GM18520 (cell line): ENCODE results near the gene RAMP3.
"Not testable (repeated sequence)": the region's sequence is repeated elsewhere in the genome, so short reads cannot be mapped to it uniquely, and the experiment has no call there.

ENCODE experiments used
- ATAC-seq: cut with Tn5 transposase; IDR thresholded peaks from one replicate; pipeline ENCODE4 v1.9.1; 2021; ENCODE audit not compliant: unreplicated experiment

Gene RAMP3

GRCh38 chr7:45157653-45158401, at the start of gene RAMP3:
RAMP3 (plus strand) TSS chr7:45157791; CDS start chr7:45157829, 38 bp downstream.
- no peak for ATAC-seq

- ATAC-seq: no peak
Observed at GRCh38 chr7:45108863-45109262, 48.7 kb upstream of the RAMP3 start.

- peak; percentile 93 for ATAC-seq
Observed at GRCh38 chr7:45111298-45112223, 46.0 kb upstream of the RAMP3 start, which contains the start of gene TBRG4. TBRG4 (minus strand) TSS chr7:45111697; CDS start chr7:45109237, 2,460 bp downstream.

- no peak for ATAC-seq
Observed at GRCh38 chr7:45112648-45113047, 44.9 kb upstream of the RAMP3 start.

- ATAC-seq: not testable (repeated sequence)
Observed at GRCh38 chr7:45114257-45114656, 43.3 kb upstream of the RAMP3 start.

GRCh38 chr7:45114926-45115325, 42.7 kb upstream of the RAMP3 start:
- ATAC-seq: no peak

GRCh38 chr7:45116048-45116447, 41.5 kb upstream of the RAMP3 start:
- ATAC-seq: no peak

- no peak for ATAC-seq
Observed at GRCh38 chr7:45117582-45117981, 40.0 kb upstream of the RAMP3 start.

- ATAC-seq: no peak
Observed at GRCh38 chr7:45118292-45118691, 39.3 kb upstream of the RAMP3 start.

- ATAC-seq: no peak
Observed at GRCh38 chr7:45118889-45119331, 38.7 kb upstream of the RAMP3 start.

- no peak for ATAC-seq
Observed at GRCh38 chr7:45119550-45119949, 38.0 kb upstream of the RAMP3 start.

- ATAC-seq: no peak
Observed at GRCh38 chr7:45122975-45123860, 34.4 kb upstream of the RAMP3 start.

- no peak for ATAC-seq
Observed at GRCh38 chr7:45123913-45124710, 33.5 kb upstream of the RAMP3 start.

- no peak for ATAC-seq
Observed at GRCh38 chr7:45125193-45125904, 32.2 kb upstream of the RAMP3 start.

- ATAC-seq: no peak
Observed at GRCh38 chr7:45126201-45126600, 31.4 kb upstream of the RAMP3 start.

- ATAC-seq: no peak
Observed at GRCh38 chr7:45126920-45127319, 30.7 kb upstream of the RAMP3 start.

- ATAC-seq: no peak
Observed at GRCh38 chr7:45129181-45129800, 28.3 kb upstream of the RAMP3 start.

- no peak for ATAC-seq
Observed at GRCh38 chr7:45129906-45130305, 27.7 kb upstream of the RAMP3 start.

- no peak for ATAC-seq
Observed at GRCh38 chr7:45130910-45131309, 26.7 kb upstream of the RAMP3 start.
